Lung (tissue), 12 donors: ENCODE data around the gene ZNF761. TPM values are rescaled to one million over a fixed set of nuclear protein-coding genes. Genes with fewer than 3 reads are reported as not detected.
"Not testable (repeated sequence)": the region's sequence is repeated elsewhere in the genome, so short reads cannot be mapped to it uniquely, and the experiment has no call there.

Experiments used
- ATAC-seq: fragments of 200-7000 bp; cut with Tn5 transposase; one replicate; pipeline ENCODE4 v1.9.1; 2020; ENCODE audit warnings: moderate number of reproducible peaks; ENCODE audit not compliant: insufficient read depth, low FRiP score
- DNase-seq, 3 donors: peaks; one replicate each; pipeline ENCODE4 v3.0.0-alpha.2; 2013 to 2017
- H3K27ac ChIP-seq, 2 donors: one replicate each; pipeline ENCODE4 v1.5.1; 2013; ENCODE audit warnings: mild to moderate bottlenecking in 2 of 2, moderate library complexity in 2 of 2, control low read depth in 1 of 2, inconsistent platforms in 1 of 2, low read depth in 1 of 2, low read length in 1 of 2
- H3K27me3 ChIP-seq, 3 donors: one replicate each; pipeline ENCODE4 v1.5.1; 2013; ENCODE audit warnings: low read length in 2 of 3; ENCODE audit not compliant: control insufficient read depth in 3 of 3, insufficient read depth in 3 of 3
- H3K36me3 ChIP-seq, 4 donors: one replicate each; pipeline ENCODE4 v1.5.1; 2013; ENCODE audit warnings: low read length in 4 of 4, mild to moderate bottlenecking in 1 of 4, moderate library complexity in 1 of 4; ENCODE audit not compliant: control insufficient read depth in 4 of 4, insufficient read depth in 4 of 4
- H3K4me1 ChIP-seq, 5 donors: one replicate each; pipeline ENCODE4 v1.5.1; 2013; ENCODE audit warnings: low read length in 5 of 5, mild to moderate bottlenecking in 2 of 5, moderate library complexity in 1 of 5; ENCODE audit not compliant: control insufficient read depth in 5 of 5, insufficient read depth in 5 of 5
- H3K4me3 ChIP-seq: one replicate; pipeline ENCODE4 v1.5.1; 2013; ENCODE audit warnings: mild to moderate bottlenecking, control low read depth, moderate library complexity
- H3K9ac ChIP-seq, 2 donors: one replicate each; pipeline ENCODE4 v1.5.1; 2013; ENCODE audit warnings: low read length in 2 of 2, control low read depth in 1 of 2; ENCODE audit not compliant: insufficient read depth in 1 of 2
- H3K9me3 ChIP-seq, 4 donors: one replicate each; pipeline ENCODE4 v1.5.1; 2013; ENCODE audit warnings: low read length in 3 of 4, mild to moderate bottlenecking in 1 of 4, moderate library complexity in 1 of 4; ENCODE audit not compliant: control insufficient read depth in 4 of 4, insufficient read depth in 3 of 4
- WGBS, 2 donors: extraction: QIAGEN DNeasy Blood & Tissue Kit; methylation state at CpG; one replicate each; pipeline ENCODE4 v1.1.7; 2013; 5-methylcytosine and 5-hydroxymethylcytosine counted together
- polyA plus RNA-seq, 2 donors: library from polyadenylated mRNA; stranded (reverse); fragments of 200-250 nt; gene quantifications; one replicate each; pipeline ENCODE4 v1.2.1, GENCODE V29; 2013
- total RNA-seq, 2 donors: library from RNA; depleted of rRNA in 1 of 2; stranded (reverse); fragments of >200 nt in 1 of 2; gene quantifications; one replicate each; pipeline ENCODE4 v1.2.1, GENCODE V29; 2014 to 2021
- TF ChIP-seq, protein P1 (sequence below): IDR thresholded peaks from 2 replicates; pipeline ENCODE4 v1.5.1; 2012; ENCODE audit warnings: mild to moderate bottlenecking; ENCODE audit errors: control extremely low read depth, extremely low read depth
- donor health status: control.
- donor health status: control.
- donor health status: Bipolar disorder and iron deficiency.
- donor health status: healthy.
- donor health status: DM: yes; HTN: yes; CAD: no.

The ZNF761 gene
- total and polyA plus RNA-seq, 4 donors = 6.4 to 11.4 (median 7.2) TPM

DNA sequence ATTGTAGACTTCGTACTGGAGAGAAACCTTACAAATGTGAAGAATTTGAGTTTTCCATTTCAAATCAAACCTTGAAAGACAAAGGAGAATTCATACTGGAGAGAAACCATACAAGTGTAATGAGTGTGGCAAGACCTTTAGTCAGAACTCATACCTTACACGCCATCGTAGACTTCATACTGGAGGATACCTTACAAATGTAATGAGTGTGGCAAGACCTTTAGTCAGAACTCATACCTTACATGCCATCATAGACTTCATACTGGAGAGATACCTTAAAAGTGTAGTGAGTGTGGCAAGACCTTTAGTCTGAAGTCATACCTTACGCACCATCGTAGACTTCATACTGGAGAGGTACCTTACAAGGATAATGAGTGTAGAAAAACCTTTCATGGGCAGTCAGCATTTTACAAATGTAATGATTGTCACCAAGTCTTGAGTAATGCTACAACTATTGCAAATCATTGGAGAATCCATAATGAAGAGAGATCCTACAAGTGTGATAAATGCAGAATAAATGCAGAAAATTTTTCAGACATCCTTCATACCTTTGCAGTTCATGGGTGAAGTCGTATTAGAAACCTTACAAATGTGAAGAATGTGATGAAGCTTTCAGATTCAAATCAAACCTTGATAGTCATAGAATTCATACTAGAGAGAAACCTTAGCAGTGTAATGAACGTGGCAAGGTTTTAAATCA is 22.1 kb upstream of the ZNF761 start:
- peaks cover 16 to 34% (median 27%) of the 10 kb centered on the region in 4 donors for H3K36me3 ChIP-seq
- H3K9me3 ChIP-seq = peaks cover 15 to 26% (median 19%) of the 10 kb centered on the region in 4 donors
- TF ChIP-seq, protein P1, sequence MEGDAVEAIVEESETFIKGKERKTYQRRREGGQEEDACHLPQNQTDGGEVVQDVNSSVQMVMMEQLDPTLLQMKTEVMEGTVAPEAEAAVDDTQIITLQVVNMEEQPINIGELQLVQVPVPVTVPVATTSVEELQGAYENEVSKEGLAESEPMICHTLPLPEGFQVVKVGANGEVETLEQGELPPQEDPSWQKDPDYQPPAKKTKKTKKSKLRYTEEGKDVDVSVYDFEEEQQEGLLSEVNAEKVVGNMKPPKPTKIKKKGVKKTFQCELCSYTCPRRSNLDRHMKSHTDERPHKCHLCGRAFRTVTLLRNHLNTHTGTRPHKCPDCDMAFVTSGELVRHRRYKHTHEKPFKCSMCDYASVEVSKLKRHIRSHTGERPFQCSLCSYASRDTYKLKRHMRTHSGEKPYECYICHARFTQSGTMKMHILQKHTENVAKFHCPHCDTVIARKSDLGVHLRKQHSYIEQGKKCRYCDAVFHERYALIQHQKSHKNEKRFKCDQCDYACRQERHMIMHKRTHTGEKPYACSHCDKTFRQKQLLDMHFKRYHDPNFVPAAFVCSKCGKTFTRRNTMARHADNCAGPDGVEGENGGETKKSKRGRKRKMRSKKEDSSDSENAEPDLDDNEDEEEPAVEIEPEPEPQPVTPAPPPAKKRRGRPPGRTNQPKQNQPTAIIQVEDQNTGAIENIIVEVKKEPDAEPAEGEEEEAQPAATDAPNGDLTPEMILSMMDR = no peak
- no peak overlapping the region for H3K9ac ChIP-seq
- WGBS, 2 donors = 91% methylated on average over 7 of the region's 7 CpGs
- no peak for ATAC-seq
- H3K27ac ChIP-seq = no peak overlapping the region
- peaks cover 0 to 2% (median 0%) of the 10 kb centered on the region in 3 donors for H3K27me3 ChIP-seq
- H3K4me1 ChIP-seq = no peaks in the 10 kb centered on the region
- DNase-seq = no peak
- no peak overlapping the region for H3K4me3 ChIP-seq

DNA sequence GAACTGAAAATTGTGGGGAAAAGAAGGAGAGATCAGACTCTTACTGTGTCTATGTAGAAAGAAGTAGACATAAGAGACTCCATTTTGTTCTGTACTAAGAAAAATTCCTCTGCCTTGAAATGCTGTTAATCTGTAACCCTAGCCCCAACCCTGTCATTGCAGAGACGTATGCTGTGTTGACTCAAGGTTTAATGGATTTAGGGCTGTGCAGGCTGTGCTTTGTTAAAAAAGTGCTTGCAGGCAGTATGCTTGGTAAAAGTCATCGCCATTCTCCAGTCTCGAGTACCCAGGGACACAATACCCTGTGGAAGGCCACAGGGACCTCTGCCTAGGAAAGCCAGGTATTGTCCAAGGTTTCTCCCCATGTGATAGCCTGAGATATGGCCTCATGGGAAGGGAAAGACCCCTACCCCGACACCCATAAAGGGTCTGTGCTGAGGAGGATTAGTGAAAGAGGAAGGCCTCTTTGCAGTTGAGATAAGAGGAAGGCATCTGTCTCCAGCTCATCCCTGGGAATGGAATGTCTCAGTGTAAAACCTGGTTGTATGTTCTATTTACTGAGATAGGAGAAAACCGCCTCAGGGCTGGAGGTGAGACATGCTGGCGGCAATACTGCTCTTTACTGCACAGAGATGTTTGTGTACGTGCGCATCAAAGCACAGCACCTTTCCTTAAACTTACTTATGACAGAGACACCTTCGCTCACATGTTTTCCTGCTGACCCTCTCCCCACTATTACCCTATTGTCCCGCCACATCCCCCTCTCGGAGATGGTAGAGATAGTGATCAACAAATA is 11.1 kb upstream of the ZNF761 start:
- not testable (repeated sequence) for H3K27ac ChIP-seq, H3K27me3 ChIP-seq, H3K4me1 ChIP-seq, ATAC-seq, H3K36me3 ChIP-seq, H3K4me3 ChIP-seq, H3K9ac ChIP-seq, H3K9me3 ChIP-seq
- peak in 2 of 3 donors; percentile 24 to 54 for DNase-seq
- WGBS, 2 donors = 73 to 87% methylated on average over 11 of the region's 11 CpGs

DNA sequence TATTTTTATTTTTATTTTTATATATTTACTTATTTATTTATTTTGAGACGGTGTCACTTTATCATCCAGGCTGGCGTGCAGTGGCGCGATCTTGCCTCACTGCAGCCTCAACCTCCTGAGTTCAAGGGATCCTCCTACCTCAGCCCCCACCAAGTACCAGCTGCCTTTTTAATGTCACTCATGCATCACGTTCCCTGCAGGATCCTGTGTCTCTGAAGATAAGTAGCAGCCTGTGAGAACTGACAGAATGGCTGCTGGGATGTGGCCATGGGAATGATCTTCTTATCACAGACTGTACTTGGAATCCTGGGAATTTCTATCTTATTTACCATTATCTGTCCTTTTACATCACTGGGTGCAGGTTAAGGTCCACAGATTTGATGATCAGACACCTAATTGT is 9.2 kb upstream of the ZNF761 start:
- Histone ChIP-seq H3K4me1 (peaks cover 0 to 3% (median 0%) of the 10 kb centered on the region in 5 donors), H3K27ac (no peak overlapping the region), H3K27me3 (no peaks in the 10 kb centered on the region), H3K9me3 (no peaks in the 10 kb centered on the region), H3K4me3 (no peak overlapping the region), H3K36me3 (no peaks in the 10 kb centered on the region), H3K9ac (no peak overlapping the region)
- 86 to 93% methylated on average over 5 of the region's 5 CpGs for WGBS, 2 donors
- DNase-seq = no peak
- ATAC-seq = no peak
- TF ChIP-seq, protein P1 = no peak

DNA sequence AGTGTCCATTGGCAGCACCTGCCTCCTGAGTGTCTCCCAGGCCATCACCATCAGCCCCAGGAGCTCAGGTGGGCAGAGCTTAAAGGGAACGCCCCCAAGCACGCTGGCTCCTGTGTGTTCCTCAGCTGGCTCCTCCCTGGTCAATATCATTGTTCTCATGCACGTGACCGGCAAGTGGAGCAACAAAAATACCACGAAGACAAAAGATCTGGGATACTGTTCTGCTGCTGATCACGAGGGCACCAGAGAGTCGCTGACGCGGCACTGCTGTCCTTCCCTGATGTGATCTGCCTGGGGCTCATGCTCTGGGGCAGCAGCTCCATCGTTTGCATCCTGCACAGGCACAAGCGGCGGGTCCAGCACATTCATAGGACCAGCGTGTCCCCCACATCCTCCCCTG is 8.7 kb upstream of the ZNF761 start:
- not testable (repeated sequence) for H3K9ac ChIP-seq, H3K27me3 ChIP-seq, H3K36me3 ChIP-seq, H3K27ac ChIP-seq, DNase-seq, H3K4me1 ChIP-seq, ATAC-seq, H3K4me3 ChIP-seq, H3K9me3 ChIP-seq
- WGBS, 2 donors = 20 to 37% methylated on average over 11 of the region's 13 CpGs

DNA sequence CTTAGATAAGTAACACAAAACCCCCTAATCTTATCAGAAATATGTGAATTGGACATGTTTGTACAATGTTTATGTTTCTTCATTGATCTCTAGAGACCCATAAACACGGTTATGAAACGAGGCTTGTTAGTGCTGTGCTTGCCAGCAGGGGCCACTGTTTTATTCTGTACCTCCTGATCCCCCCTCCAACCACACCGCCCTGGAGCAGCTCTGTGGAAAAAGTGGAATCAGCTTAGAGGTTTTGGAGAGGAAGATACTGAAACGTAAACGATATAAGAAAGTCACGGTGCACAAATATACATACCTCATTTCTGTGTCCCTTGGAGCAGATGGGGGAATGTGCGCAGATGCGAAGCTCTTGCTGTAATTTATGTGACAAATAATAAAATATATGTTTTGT is 8.1 kb upstream of the ZNF761 start:
- not testable (repeated sequence) for ATAC-seq, H3K27me3 ChIP-seq, H3K9ac ChIP-seq, H3K4me3 ChIP-seq, H3K4me1 ChIP-seq, H3K9me3 ChIP-seq, H3K27ac ChIP-seq, H3K36me3 ChIP-seq
- 44 to 57% methylated on average over 8 of the region's 8 CpGs for WGBS, 2 donors
- peak; percentile 13 to 46 (median 20) for DNase-seq
